K562 (cell line): ENCODE results near the gene UBE2V1. TPM values are rescaled to one million over a fixed set of nuclear protein-coding genes. Genes with fewer than 3 reads are reported as not detected.

Source experiments
- ATF3 ChIP-seq, 2 experiments: fragments of 450-650 bp in 1 of 2; sonication (generic) in 1 of 2; formaldehyde crosslinking in 1 of 2; IDR thresholded peaks in 1 of 2; conservative IDR thresholded peaks in 1 of 2; 2 replicates each; pipeline versions ENCODE4 v1.6.1 to v1.8.1; 2016 to 2023; ENCODE audit warnings: mild to moderate bottlenecking in 2 of 2, moderate library complexity in 2 of 2, inconsistent platforms in 1 of 2, missing genetic modification reagents in 1 of 2
- ATF7 ChIP-seq: fragments of 450-650 bp; IDR thresholded peaks from 2 replicates; pipeline ENCODE4 v1.7.1; 2014; ENCODE audit warnings: mild to moderate bottlenecking, moderate library complexity
- BCL6 ChIP-seq: fragments of 250-450 bp; sonication (Bioruptor Pico); IDR thresholded peaks from 2 replicates; pipeline ENCODE4 v1.4.0; 2020
- ETV5 ChIP-seq: sonication (generic); formaldehyde crosslinking; IDR thresholded peaks from 2 replicates; pipeline ENCODE4 v1.4.0; 2020; ENCODE audit warnings: low read depth, mild to moderate bottlenecking, missing genetic modification reagents
- HNRNPL ChIP-seq: fragments of 200-400 bp; formaldehyde crosslinking; IDR thresholded peaks from 2 replicates; pipeline ENCODE4 v1.6.1; 2017; ENCODE audit warnings: low read depth, mild to moderate bottlenecking, low read length
- HSF4 ChIP-seq: fragments of 250-450 bp; sonication (Bioruptor Pico); IDR thresholded peaks from 2 replicates; pipeline ENCODE4 v2.1.2; 2022; ENCODE audit warnings: mild to moderate bottlenecking, moderate library complexity, borderline replicate concordance
- KDM5B ChIP-seq: fragments of 200-600 bp; sonication (generic); IDR thresholded peaks from 2 replicates; pipeline ENCODE4 v1.6.1; 2012; ENCODE audit warnings: low read depth, mild to moderate bottlenecking, moderate library complexity, low read length, control low read depth, inconsistent platforms; ENCODE audit not compliant: insufficient replicate concordance
- KLF10 ChIP-seq: fragments of 250-450 bp; sonication (Bioruptor Pico); IDR thresholded peaks from 2 replicates; pipeline ENCODE4 v1.6.1; 2021; ENCODE audit warnings: matching md5 sums
- KLF13 ChIP-seq: fragments of 450-650 bp; IDR thresholded peaks from 2 replicates; pipeline ENCODE4 v1.6.1; 2016; ENCODE audit warnings: missing genetic modification characterization, low read depth, mild to moderate bottlenecking, missing compliant biosample characterization, moderate library complexity, borderline replicate concordance
- PATZ1 ChIP-seq: fragments of 250-450 bp; sonication (Bioruptor Pico); IDR thresholded peaks from 2 replicates; pipeline ENCODE4 v1.5.0; 2020; ENCODE audit warnings: mild to moderate bottlenecking, borderline replicate concordance
- RBM14 ChIP-seq: fragments of 200-400 bp; formaldehyde crosslinking; IDR thresholded peaks from 2 replicates; pipeline ENCODE4 v1.6.1; 2018; ENCODE audit warnings: low read depth, mild to moderate bottlenecking, low read length, moderate library complexity, borderline replicate concordance; ENCODE audit not compliant: insufficient read depth
- RHOXF2B ChIP-seq: fragments of 250-450 bp; sonication (Bioruptor Pico); conservative IDR thresholded peaks from 2 replicates; pipeline ENCODE4 v1.5.1; 2021
- SAP30 ChIP-seq: fragments of 200-600 bp; sonication (generic); IDR thresholded peaks from 2 replicates; pipeline ENCODE4 v1.6.1; 2012; ENCODE audit warnings: borderline replicate concordance, low read depth, mild to moderate bottlenecking, moderate library complexity, low read length, control low read depth, inconsistent platforms; ENCODE audit not compliant: insufficient read depth, poor library complexity, severe bottlenecking
- SP1 ChIP-seq: sonication (generic); formaldehyde crosslinking; IDR thresholded peaks from 2 replicates; pipeline ENCODE4 v1.8.1; 2022; ENCODE audit warnings: mild to moderate bottlenecking, missing genetic modification reagents
- SRF ChIP-seq, 2 experiments: fragments of 250-450, 450-650 bp in 1 of 2; sonication (Bioruptor Pico) in 1 of 2; sonication (generic) in 1 of 2; formaldehyde crosslinking; IDR thresholded peaks; 2 replicates each; pipeline versions ENCODE4 v1.5.0 to v1.5.1; 2020 to 2022; ENCODE audit warnings: mild to moderate bottlenecking in 1 of 2, missing genetic modification reagents in 1 of 2
- TCFL5 ChIP-seq: fragments of 250-450 bp; sonication (Bioruptor Pico); conservative IDR thresholded peaks from 2 replicates; pipeline ENCODE4 v1.6.1; 2021; ENCODE audit warnings: mild to moderate bottlenecking, moderate library complexity, matching md5 sums
- ZBTB26 ChIP-seq: fragments of 450-650 bp; formaldehyde crosslinking; IDR thresholded peaks from 2 replicates; pipeline ENCODE4 v1.4.0; 2022; ENCODE audit warnings: missing genetic modification characterization
- ZBTB7A ChIP-seq: IDR thresholded peaks from 2 replicates; pipeline ENCODE4 v1.6.1; 2011; ENCODE audit warnings: low read depth, mild to moderate bottlenecking, low read length, moderate library complexity, borderline replicate concordance; ENCODE audit not compliant: control insufficient read depth
- ZNF766 ChIP-seq: fragments of 200-800 bp; sonication (Bioruptor generic); conservative IDR thresholded peaks from 2 replicates; pipeline ENCODE4 v1.6.1; 2016; ENCODE audit warnings: missing genetic modification characterization, missing compliant biosample characterization
- polyA plus RNA-seq, 8 experiments: library from polyadenylated mRNA; depleted of rRNA in 4 of 8; stranded (reverse) in 5 of 8; unstranded in 3 of 8; fragments of >200 nt; fragmentation: Nextera tagmentation in 2 of 8; fragmentation: Illumina TruSeq in 1 of 8; extraction: Ambion mirVana in 2 of 8; extraction: Trizol in 1 of 8; gene quantifications; 2 replicates each; pipeline versions ENCODE4 v1.2.1 to v1.2.3, GENCODE V29; 2011 to 2014; ENCODE audit warnings: inconsistent platforms in 1 of 8, missing spikeins in 1 of 8
- total RNA-seq, 7 experiments: library from RNA; depleted of rRNA in 6 of 7; stranded (reverse); fragments of >200 nt in 6 of 7; fragmentation: Illumina TruSeq in 2 of 7; extraction: Trizol in 2 of 7; gene quantifications; 2 replicates each; pipeline versions ENCODE4 v1.2.1 to v1.2.3, GENCODE V29; 2011 to 2021; ENCODE audit warnings: low replicate concordance in 1 of 7

Gene UBE2V1
- total and polyA plus RNA-seq, 9 of the 15 experiments (the other 6 are each of a cell fraction or from before 2014, with no cell fraction given) = 93.0 to 357 (median 119) TPM

- TF ChIP-seq HSF4 (CRISPR knock-in tag) (no peak), KLF10 (CRISPR knock-in tag) (no peak), KDM5B (no peak), ZNF766 (CRISPR knock-in tag) (no peak; the same call in 1 of the 2 replicates), SAP30 (peak; percentile 34), ETV5 (CRISPR knock-in tag) (no peak), RHOXF2B (CRISPR knock-in tag) (no peak), PATZ1 (CRISPR knock-in tag) (no peak), ZBTB26 (CRISPR knock-in tag) (no peak), BCL6 (CRISPR knock-in tag) (no peak), RBM14 (no peak), KLF13 (tag) (no peak), ATF7 (0 out of 2 replicates have a peak, but pooled peaks have one; percentile 12), SRF (CRISPR knock-in tag; IDR thresholded peaks at IDR 0.05) (peak in 1 of 2 experiments; percentile 83; a peak in 1 of 4 replicates), ATF3 (IDR thresholded peaks at IDR 0.05) (no peak), ATF3 (CRISPR knock-in tag; conservative IDR thresholded peaks at IDR 0.05) (0 out of 2 replicates have a peak, but pooled peaks have one; percentile 49), ZBTB7A (no peak), TCFL5 (CRISPR knock-in tag) (no peak), SP1 (CRISPR knock-in tag) (peak; percentile 56; the same call in 1 of the 2 replicates), HNRNPL (no peak)
Observed at GRCh38 chr20:50111120-50111828, 1.7 kb downstream of the UBE2V1 start (continued).
